ENCODE measurements around the gene TACC2. TPM values are rescaled to one million over a fixed set of nuclear protein-coding genes. Genes with fewer than 3 reads are reported as not detected.

TACC2 gene
- total RNA-seq, 4 donors from 2014 or later: 95.9 to 122 (median 114) TPM

DNA sequence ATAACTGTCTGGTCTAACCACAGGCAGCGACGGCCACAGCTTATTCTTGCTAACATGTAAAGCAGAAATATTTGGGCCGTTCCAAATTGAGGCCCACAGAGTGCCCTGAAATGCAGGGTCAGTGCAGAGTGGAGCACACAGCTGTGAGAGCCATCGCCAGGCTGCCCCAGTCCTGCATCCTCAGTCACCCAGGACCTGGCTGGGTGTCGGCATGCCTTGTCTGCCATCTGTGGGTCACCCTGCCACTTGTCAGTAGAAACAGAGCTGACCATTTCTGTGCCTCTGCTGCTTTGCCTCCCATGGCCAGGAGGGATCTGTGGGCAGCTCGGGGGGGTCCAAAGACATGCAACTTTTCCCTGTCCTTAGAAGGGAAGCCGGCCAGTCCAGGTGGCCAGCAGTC, 224.8 kb downstream of the TACC2 start:
- no peaks in the 10 kb centered on the region for H3K9me3 ChIP-seq
- peaks cover 2% of the 10 kb centered on the region in 2 donors for H3K4me1 ChIP-seq
- WGBS, 2 donors: 91 to 96% methylated on average over 7 of the region's 7 CpGs
- H3K36me3 ChIP-seq: peaks cover 46 to 51% of the 10 kb centered on the region in 2 donors
- H3K27me3 ChIP-seq: no peaks in the 10 kb centered on the region
- no peak overlapping the region for H3K4me3 ChIP-seq (replicated peaks in 1 of 3)
- no peak for TF ChIP-seq POLR2A (IDR thresholded peaks at IDR 0.05)
- TF ChIP-seq, protein P1, sequence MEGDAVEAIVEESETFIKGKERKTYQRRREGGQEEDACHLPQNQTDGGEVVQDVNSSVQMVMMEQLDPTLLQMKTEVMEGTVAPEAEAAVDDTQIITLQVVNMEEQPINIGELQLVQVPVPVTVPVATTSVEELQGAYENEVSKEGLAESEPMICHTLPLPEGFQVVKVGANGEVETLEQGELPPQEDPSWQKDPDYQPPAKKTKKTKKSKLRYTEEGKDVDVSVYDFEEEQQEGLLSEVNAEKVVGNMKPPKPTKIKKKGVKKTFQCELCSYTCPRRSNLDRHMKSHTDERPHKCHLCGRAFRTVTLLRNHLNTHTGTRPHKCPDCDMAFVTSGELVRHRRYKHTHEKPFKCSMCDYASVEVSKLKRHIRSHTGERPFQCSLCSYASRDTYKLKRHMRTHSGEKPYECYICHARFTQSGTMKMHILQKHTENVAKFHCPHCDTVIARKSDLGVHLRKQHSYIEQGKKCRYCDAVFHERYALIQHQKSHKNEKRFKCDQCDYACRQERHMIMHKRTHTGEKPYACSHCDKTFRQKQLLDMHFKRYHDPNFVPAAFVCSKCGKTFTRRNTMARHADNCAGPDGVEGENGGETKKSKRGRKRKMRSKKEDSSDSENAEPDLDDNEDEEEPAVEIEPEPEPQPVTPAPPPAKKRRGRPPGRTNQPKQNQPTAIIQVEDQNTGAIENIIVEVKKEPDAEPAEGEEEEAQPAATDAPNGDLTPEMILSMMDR (IDR thresholded peaks at IDR 0.05): no peak
- DNase-seq: no peak
- intact Hi-C loops (cut with DNase I): no loop called here
- no peak overlapping the region for H3K27ac ChIP-seq

- H3K36me3 ChIP-seq: peaks cover 45 to 60% of the 10 kb centered on the region in 2 donors
- 95 to 97% methylated on average over 2 of the region's 2 CpGs for WGBS, 2 donors
Observed at GRCh38 chr10:122216047-122216446, 227.1 kb downstream of the TACC2 start.

DNA sequence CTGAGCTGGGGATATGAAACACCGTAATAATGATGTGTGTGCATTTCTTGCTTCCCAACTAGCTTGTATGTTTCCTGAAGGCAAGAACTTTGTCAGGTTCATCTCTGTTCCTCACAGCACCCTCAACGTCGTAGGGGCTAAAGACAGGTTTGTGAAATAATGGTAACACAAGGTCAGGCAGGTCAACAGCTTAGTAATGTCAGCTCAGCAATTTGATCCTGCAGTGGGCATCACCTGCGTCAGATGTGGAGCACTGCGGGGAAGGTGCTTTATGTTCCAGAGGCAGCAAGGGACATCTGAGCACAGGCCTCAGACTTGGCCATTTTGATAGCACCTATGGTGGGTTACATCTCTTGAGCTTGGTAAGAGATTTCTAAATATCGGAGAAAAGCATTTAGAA, 230.4 kb downstream of the TACC2 start:
- no peak for TF ChIP-seq POLR2A (IDR thresholded peaks at IDR 0.05)
- TF ChIP-seq, protein P1 (IDR thresholded peaks at IDR 0.05): no peak
- Histone ChIP-seq H3K9me3 (no peaks in the 10 kb centered on the region), H3K27ac (no peak overlapping the region), H3K4me3 (replicated peaks in 1 of 3) (no peak overlapping the region), H3K36me3 (peaks cover 40 to 58% of the 10 kb centered on the region in 2 donors), H3K27me3 (no peaks in the 10 kb centered on the region), H3K4me1 (no peaks in the 10 kb centered on the region)
- no peak for DNase-seq
- intact Hi-C loops (cut with DNase I): no loop called here
- WGBS, 2 donors: 93 to 95% methylated on average over 6 of the region's 6 CpGs

More at GRCh38 chr10:122216047-122216446, 227.1 kb downstream of the TACC2 start:
- no peak for DNase-seq
- no peaks in the 10 kb centered on the region for H3K4me1 ChIP-seq
- no peaks in the 10 kb centered on the region for H3K27me3 ChIP-seq
- H3K4me3 ChIP-seq (replicated peaks in 1 of 3): no peak overlapping the region
- H3K9me3 ChIP-seq: no peaks in the 10 kb centered on the region
- no peak overlapping the region for H3K27ac ChIP-seq
- intact Hi-C loops (cut with DNase I): no loop called here
- no peak for TF ChIP-seq POLR2A (IDR thresholded peaks at IDR 0.05)
- TF ChIP-seq, protein P1 (IDR thresholded peaks at IDR 0.05): no peak

DNA sequence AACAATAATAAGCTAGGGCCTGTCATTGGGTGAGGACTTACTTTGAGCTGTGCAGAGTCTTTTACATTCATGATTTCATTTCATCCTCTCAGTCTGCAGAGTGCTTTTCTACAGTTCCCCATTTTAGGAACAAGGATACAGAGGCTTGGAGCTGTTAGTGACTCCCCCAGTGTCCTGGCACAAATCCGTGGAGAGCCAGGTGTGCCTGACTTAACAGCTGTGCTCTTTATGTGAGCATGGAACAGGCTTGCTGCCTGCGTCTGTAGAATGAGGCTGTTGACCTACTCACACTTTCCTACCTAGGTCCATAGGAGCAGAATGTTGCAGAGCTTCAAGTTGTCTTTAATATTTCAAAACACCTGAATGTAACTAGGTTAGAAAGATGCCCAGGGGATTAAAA, 231.8 kb downstream of the TACC2 start:
- 89 to 92% methylated on average over 2 of the region's 2 CpGs for WGBS, 2 donors
- H3K27ac ChIP-seq: no peak overlapping the region
- intact Hi-C loops (cut with DNase I): no loop called here

DNA sequence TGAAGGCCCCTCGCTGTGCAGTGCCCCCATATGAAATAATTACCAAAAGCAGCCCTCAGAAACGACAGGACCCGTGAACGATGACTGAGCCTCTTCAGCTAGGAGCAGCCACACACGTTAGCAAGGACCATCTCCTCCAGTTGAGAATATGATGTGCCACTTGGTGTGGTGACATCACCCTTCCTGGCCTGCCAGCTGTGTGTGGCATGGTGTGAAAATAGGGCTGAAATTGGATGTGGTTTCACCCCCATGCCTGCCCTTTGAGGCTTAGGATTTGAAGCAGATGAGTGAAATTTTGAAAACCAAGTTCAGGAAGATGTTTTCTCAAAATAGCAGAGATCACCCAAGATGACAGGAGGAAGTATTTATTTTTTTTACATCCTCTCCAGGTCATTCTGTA, 233.0 kb downstream of the TACC2 start:
- Histone ChIP-seq H3K27me3 (no peaks in the 10 kb centered on the region), H3K36me3 (peaks cover 54 to 75% of the 10 kb centered on the region in 2 donors), H3K4me3 (replicated peaks in 1 of 3) (no peak overlapping the region), H3K27ac (no peak overlapping the region), H3K4me1 (no peaks in the 10 kb centered on the region), H3K9me3 (no peaks in the 10 kb centered on the region)
- no peak for DNase-seq
- intact Hi-C loops (cut with DNase I): no loop called here
- 89 to 91% methylated on average over 5 of the region's 5 CpGs for WGBS, 2 donors
- no peak for TF ChIP-seq POLR2A (IDR thresholded peaks at IDR 0.05)
- TF ChIP-seq, protein P1 (IDR thresholded peaks at IDR 0.05): no peak

More for the DNA sequence above, 231.8 kb downstream of the TACC2 start:
- no peak for DNase-seq
- Histone ChIP-seq H3K36me3 (peaks cover 54 to 72% of the 10 kb centered on the region in 2 donors), H3K4me3 (replicated peaks in 1 of 3) (no peak overlapping the region), H3K4me1 (no peaks in the 10 kb centered on the region), H3K9me3 (no peaks in the 10 kb centered on the region), H3K27me3 (no peaks in the 10 kb centered on the region)
- no peak for TF ChIP-seq POLR2A (IDR thresholded peaks at IDR 0.05)

DNA sequence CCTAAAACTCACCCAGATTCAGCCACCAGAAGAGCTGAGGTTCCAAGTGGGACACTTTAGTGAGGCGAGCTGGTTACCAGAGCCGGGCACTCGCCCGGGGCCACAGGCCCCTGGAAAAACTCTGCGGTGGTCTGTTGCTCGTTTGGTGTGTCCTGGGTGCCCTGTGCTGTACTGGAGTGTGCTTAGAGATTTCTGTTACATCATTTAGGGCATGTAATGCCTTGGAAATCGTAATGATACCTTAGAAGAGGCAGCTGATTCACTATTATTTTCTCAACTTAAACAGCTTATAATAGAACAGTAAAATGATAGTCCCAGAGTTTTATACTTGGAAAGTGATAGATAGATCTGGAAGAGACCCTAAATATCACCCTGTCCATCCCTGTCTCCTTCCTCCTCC, 233.7 kb downstream of the TACC2 start:
- H3K27ac ChIP-seq: no peak overlapping the region
- intact Hi-C loops (cut with DNase I): no loop called here
- peaks cover 55 to 77% of the 10 kb centered on the region in 2 donors for H3K36me3 ChIP-seq
- no peak overlapping the region for H3K4me3 ChIP-seq (replicated peaks in 1 of 3)
- no peak for DNase-seq
- WGBS, 2 donors: 86 to 97% methylated on average over 7 of the region's 7 CpGs
- no peaks in the 10 kb centered on the region for H3K4me1 ChIP-seq
- H3K9me3 ChIP-seq: no peaks in the 10 kb centered on the region
- no peak for TF ChIP-seq POLR2A (IDR thresholded peaks at IDR 0.05)
- TF ChIP-seq, protein P1 (IDR thresholded peaks at IDR 0.05): no peak
- H3K27me3 ChIP-seq: no peaks in the 10 kb centered on the region

Data from thyroid gland (tissue), 4 donors.